IPS-15b (cell line): ENCODE results near the gene DDX20.

Source experiments
- H3K27me3 ChIP-seq: one replicate; pipeline ENCODE4 v1.6.1; 2013; ENCODE audit warnings: low read length; ENCODE audit not compliant: control insufficient read depth, insufficient read depth
- H3K36me3 ChIP-seq: one replicate; pipeline ENCODE4 v1.6.1; 2013; ENCODE audit warnings: low read length; ENCODE audit not compliant: control insufficient read depth, insufficient read depth
- H3K4me1 ChIP-seq: one replicate; pipeline ENCODE4 v1.6.1; 2013; ENCODE audit warnings: mild to moderate bottlenecking, low read length; ENCODE audit not compliant: control insufficient read depth, insufficient read depth
- H3K4me3 ChIP-seq: one replicate; pipeline ENCODE4 v1.5.1; 2013; ENCODE audit warnings: low read depth, low read length
- H3K9ac ChIP-seq: one replicate; pipeline ENCODE4 v1.6.1; 2013; ENCODE audit warnings: low read depth, mild to moderate bottlenecking, low read length
- H3K9me3 ChIP-seq: one replicate; pipeline ENCODE4 v1.6.1; 2013; ENCODE audit warnings: mild to moderate bottlenecking, low read length; ENCODE audit not compliant: control insufficient read depth, insufficient read depth

The DDX20 gene

DNA sequence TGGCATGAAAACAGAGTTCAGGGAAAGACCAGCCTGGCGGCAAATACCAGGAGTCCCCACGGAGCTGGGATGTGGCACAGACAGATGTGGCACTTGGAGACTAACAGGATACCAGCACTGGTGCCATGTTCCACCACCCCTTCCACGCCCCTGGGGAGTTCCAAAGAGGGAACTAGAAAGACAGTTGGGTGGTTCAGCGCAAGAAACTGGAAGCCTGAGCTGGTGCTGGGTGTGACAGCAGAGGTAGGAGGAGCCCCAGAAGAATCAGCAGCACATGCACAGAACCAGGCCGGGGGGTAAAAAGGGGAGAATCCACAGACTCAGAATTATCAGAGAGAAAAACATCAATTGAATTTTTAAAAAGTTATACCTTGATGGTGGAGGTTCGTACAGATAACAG, 22.4 kb downstream of the DDX20 start:
- H3K9ac ChIP-seq, result no peak overlapping the region
- no peak overlapping the region for H3K4me3 ChIP-seq

DNA sequence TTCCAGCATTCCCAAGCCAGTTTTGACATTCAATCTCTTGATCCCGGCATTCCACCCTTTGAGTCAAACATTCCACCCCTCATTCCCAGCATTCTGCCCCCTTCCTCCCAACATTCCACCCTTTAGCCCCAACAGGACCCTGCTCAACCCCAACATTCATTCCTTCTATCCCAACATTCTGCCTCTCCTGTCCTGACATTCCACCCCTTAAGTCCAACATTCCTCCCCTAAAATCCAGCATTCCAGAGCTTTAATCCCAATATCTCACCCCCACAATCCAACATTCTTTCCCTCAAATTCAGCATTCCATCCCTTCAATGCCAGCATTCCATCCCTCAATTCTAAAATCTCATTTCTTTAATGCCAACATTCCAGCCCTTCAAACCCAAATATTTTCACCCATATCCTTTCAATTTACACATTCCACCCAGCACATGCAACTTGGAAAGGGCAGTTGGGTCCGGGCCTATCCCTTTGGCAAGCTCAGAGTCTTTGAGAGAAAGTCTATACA, 22.9 kb downstream of the DDX20 start:
- H3K36me3 ChIP-seq, result no peaks in the 10 kb centered on the region
- H3K4me1 ChIP-seq, result no peaks in the 10 kb centered on the region
- H3K9me3 ChIP-seq, result no peaks in the 10 kb centered on the region
- H3K27me3 ChIP-seq, result no peaks in the 10 kb centered on the region
- no peak overlapping the region for H3K4me3 ChIP-seq
- H3K9ac ChIP-seq, result no peak overlapping the region

More for the DNA sequence above, 22.4 kb downstream of the DDX20 start:
- Histone ChIP-seq H3K27me3 (no peaks in the 10 kb centered on the region), H3K9me3 (no peaks in the 10 kb centered on the region), H3K4me1 (no peaks in the 10 kb centered on the region), H3K36me3 (no peaks in the 10 kb centered on the region)

DNA sequence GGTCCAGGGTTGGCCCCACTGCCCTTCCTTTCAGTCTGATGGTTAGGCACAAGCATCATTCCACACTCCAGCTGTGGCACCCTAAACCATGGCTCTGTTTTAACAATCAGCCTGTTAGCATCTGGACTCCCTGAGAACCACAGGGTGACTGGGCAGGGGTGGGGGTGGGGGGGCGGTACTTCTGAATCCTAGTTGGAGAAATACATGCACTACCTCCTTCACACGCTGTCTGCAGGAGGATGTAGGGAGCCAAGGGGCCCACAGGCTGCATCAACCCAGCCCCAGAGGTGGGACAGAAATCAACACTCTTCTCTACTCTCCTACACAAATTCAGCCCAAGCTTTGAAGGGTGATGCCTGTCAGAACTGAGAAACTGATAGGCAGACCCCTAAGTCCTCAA, 23.8 kb downstream of the DDX20 start:
- no peak overlapping the region for H3K4me3 ChIP-seq
- no peaks in the 10 kb centered on the region for H3K27me3 ChIP-seq
- H3K4me1 ChIP-seq, result no peaks in the 10 kb centered on the region
- H3K36me3 ChIP-seq, result no peaks in the 10 kb centered on the region
- H3K9ac ChIP-seq, result no peak overlapping the region
- no peaks in the 10 kb centered on the region for H3K9me3 ChIP-seq

DNA sequence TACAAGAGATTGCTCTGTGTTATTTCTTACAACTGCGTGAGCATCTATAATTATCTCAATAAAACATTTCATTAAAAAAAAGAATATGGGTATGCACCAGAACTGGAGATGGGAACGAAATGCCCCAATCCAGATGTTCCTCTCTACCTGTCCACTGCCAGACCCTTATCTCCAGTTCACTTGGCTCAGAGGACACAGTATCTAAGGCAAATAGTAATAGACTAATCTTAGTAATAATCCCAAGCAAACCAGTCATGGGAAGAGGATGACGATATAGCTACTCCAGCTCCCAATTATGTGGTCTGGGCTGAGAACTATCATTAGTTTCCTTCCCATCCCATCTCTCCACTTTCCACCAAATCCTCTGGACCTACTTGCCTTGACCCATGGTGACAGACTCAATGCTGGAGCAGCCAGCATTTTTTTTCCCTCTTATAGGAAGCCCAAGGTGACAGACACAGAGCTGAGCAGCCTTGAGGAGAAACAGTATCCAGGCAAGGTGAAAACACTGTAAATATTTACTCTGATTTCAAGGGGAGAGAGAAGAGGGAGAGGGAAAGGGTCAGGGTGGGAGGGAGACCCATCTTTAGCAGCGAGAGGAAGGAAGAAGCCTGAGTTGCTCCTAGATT, 28.7 kb downstream of the DDX20 start:
- no peaks in the 10 kb centered on the region for H3K4me1 ChIP-seq
- H3K36me3 ChIP-seq, result no peaks in the 10 kb centered on the region
- no peak overlapping the region for H3K4me3 ChIP-seq
- no peak overlapping the region for H3K9ac ChIP-seq
- no peaks in the 10 kb centered on the region for H3K27me3 ChIP-seq
- no peaks in the 10 kb centered on the region for H3K9me3 ChIP-seq

DNA sequence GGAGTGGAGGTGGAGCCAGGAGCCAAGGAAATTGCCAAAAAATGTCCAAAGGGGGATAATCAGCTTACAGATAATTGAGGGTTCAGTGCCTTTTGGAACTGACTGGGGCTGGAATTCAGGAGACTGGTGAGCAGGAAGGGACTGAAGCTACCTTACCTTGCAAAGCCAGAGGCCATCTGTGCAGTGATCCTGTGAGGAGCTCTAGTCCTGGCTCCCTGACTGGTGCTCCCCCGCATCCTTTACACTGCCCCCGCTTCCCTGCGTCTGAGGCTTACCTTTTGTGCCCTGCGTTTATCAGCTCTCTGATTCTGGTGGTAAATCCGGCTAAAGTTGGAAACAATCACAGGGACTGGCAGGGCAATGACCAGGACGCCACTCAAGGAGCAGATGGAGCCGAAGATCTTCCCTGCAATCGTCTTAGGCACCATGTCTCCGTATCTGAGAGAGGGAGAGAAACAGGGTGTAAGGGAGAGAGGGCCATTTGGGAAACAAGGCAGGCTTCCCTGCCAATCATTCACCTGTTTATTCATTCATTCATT, 31.0 kb downstream of the DDX20 start:
- Histone ChIP-seq H3K9me3 (no peaks in the 10 kb centered on the region), H3K4me1 (no peaks in the 10 kb centered on the region), H3K4me3 (no peak overlapping the region), H3K36me3 (no peaks in the 10 kb centered on the region), H3K27me3 (no peaks in the 10 kb centered on the region), H3K9ac (no peak overlapping the region)

DNA sequence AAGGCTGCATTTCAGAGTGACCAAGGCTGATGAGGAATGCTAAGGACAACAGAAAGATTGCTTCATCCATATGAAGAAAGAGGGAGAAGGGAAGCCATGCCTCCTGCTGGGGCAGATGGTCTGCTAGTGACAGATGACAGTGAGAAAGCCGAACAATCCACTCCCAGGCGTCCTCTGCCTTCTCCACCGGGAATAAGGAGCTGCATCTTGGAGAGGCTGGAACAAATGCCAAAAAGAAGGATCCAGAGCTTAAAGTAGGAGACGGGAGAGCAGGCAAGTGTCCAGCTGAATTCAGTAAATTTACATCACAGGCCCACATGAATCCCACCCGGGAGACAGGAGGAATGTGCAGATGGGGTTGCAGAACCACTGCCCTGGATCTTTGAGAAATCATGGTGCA, 33.4 kb downstream of the DDX20 start:
- no peaks in the 10 kb centered on the region for H3K36me3 ChIP-seq
- no peaks in the 10 kb centered on the region for H3K9me3 ChIP-seq
- no peak overlapping the region for H3K9ac ChIP-seq
- H3K27me3 ChIP-seq, result no peaks in the 10 kb centered on the region
- no peaks in the 10 kb centered on the region for H3K4me1 ChIP-seq
- no peak overlapping the region for H3K4me3 ChIP-seq

DNA sequence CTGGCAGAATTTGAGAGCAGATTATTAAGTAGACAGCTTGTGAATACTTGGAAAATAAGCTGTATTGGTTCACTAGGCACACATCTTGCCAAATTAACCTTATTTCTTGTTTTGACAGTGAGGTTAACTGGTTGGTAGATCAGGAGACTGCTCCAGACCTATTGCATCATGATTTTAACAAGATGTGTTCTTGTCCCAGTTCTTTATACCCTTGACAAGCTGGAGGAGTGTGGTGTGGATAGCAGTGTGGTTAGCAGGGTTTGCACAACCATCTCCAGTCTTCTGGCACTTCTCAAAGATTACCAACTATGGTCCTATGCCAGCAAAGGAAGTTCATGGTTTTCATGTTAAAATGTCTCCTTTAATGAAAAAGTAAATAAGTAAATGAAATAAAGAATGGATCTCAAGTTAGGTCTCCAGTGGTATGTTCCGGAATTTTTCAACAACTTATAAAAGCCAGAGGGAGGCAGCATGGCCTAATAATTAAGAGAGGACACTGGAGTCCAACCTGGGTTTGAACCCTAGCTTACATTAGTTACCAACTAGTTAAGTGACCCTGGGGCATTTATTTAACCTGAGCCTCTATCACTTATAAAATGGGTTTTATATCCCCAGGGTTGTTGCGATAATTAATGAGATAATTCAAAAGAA, 34.1 kb downstream of the DDX20 start:
- Histone ChIP-seq H3K9ac (no peak overlapping the region), H3K4me1 (no peaks in the 10 kb centered on the region), H3K36me3 (no peaks in the 10 kb centered on the region), H3K27me3 (no peaks in the 10 kb centered on the region), H3K4me3 (no peak overlapping the region), H3K9me3 (no peaks in the 10 kb centered on the region)

DNA sequence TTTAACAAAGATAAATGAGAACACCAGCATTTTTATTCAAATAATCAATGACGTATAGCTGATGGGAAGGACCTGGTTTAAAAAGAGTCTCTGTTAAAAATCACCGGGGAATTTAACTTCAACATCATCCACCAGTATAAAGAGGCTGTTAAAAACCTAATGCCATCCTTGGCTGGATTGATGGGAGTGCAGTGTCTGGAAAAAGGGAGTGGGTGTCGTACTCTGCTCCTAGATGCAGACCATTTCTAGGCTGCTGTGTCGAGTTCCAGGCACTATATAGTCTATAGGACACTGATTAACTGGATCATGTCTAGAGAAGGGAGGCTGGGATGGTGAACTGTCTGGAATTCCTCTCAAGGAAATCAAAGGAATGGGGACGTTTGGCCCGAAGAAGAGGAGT, 36.1 kb downstream of the DDX20 start:
- Histone ChIP-seq H3K9ac (no peak overlapping the region), H3K9me3 (no peaks in the 10 kb centered on the region), H3K27me3 (no peaks in the 10 kb centered on the region), H3K4me1 (no peaks in the 10 kb centered on the region), H3K4me3 (no peak overlapping the region), H3K36me3 (no peaks in the 10 kb centered on the region)

DNA sequence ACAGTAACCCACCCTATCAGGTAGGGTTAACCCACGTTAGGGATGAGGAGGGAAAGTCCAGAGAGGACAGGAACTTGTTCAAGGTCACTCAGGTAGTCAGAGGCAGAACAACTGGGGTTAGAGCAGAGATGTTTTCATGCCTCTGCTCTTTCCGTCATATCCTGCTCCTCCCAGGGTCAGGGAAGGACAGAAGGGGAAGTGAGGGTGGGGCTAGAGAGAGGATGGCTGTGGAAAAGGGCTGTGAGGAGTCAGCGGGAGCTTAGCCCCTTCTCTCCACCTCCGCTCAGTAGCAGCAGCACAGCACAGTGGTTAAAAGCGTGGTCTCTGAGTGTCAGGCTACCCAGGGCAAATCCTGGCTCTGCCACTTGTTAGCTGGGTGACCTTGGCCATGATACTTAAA, 36.5 kb downstream of the DDX20 start:
- no peak overlapping the region for H3K4me3 ChIP-seq
- H3K9ac ChIP-seq, result no peak overlapping the region
- H3K36me3 ChIP-seq, result no peaks in the 10 kb centered on the region
- H3K9me3 ChIP-seq, result no peaks in the 10 kb centered on the region
- H3K4me1 ChIP-seq, result no peaks in the 10 kb centered on the region
- no peaks in the 10 kb centered on the region for H3K27me3 ChIP-seq

DNA sequence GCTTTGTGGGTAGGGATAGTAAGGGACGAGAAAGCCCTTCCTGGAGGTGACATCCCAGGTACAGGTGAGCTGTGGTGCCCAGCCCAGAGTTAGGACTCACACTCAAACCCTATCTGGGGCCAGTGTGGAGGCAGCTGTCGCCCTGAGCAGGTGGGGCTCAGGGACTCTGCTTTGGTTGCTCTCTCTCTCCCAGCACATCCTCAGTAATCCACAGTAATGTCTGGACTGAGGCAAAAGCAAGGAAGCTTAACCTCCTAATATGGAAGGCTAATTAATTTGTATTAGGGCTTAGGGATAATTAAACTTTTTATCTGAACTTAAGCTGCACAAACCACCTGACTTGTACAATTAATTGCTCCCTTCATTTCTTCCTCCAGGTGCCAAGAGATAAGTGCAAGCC, 38.2 kb downstream of the DDX20 start:
- H3K4me1 ChIP-seq, result no peaks in the 10 kb centered on the region
- H3K4me3 ChIP-seq, result no peak overlapping the region
- no peak overlapping the region for H3K9ac ChIP-seq
- H3K9me3 ChIP-seq, result no peaks in the 10 kb centered on the region
- no peaks in the 10 kb centered on the region for H3K27me3 ChIP-seq
- H3K36me3 ChIP-seq, result no peaks in the 10 kb centered on the region

DNA sequence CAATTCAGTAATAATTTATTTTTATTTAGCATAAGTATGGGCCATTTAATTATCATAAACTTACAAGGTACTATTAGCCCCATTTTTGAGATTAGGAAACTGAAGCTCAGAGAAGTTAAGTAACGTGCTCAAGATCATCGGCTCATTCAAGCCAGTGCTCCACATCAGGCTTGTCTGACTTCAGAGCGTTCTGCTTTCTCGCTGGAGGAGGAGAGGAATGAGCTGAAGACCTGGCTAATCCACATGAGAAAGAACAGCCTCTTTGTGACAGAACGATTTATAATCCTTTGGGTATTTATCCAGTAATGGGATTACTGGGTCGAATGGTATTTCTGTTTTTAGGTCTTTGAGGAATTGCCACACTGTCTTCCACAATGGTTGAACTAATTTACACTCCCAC, 39.7 kb downstream of the DDX20 start:
- Histone ChIP-seq H3K9ac (no peak overlapping the region), H3K9me3 (no peaks in the 10 kb centered on the region), H3K27me3 (no peaks in the 10 kb centered on the region)

DNA sequence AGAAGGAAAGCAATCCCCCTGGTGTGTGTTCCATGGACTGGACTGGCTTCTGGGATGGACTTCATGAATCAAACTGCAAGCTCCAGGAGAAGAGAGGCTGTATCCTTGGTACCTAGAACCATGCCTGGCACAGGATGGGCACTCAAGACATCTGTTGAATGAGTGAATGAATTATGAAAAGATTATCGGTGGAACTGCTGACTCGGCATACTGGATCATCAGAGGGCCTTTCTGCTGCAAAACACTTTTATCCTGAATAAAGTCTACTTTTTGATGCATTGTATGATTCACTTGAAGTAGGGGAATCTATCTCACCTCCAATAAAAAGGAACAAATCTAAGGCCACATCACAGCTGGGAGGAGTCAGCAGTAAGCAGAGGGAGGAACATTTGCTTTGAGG, 42.9 kb downstream of the DDX20 start:
- H3K4me1 ChIP-seq, result no peaks in the 10 kb centered on the region
- no peak overlapping the region for H3K4me3 ChIP-seq
- H3K9ac ChIP-seq, result no peak overlapping the region
- H3K36me3 ChIP-seq, result no peaks in the 10 kb centered on the region
- no peaks in the 10 kb centered on the region for H3K9me3 ChIP-seq
- no peaks in the 10 kb centered on the region for H3K27me3 ChIP-seq

More for the DNA sequence above, 39.7 kb downstream of the DDX20 start:
- H3K36me3 ChIP-seq, result no peaks in the 10 kb centered on the region
- H3K4me1 ChIP-seq, result no peaks in the 10 kb centered on the region
- no peak overlapping the region for H3K4me3 ChIP-seq
